Suppressor macrophage treated with lipopolysaccharide for 4 hours (primary cell): ENCODE measurements around the gene FBRS.
"Not testable (repeated sequence)": the region's sequence is repeated elsewhere in the genome, so short reads cannot be mapped to it uniquely, and the experiment has no call there.

Experiments used
- DNase-seq: peaks from one replicate; pipeline ENCODE4 v3.0.0-alpha.2; 2020

Gene FBRS

GRCh38 chr16:30657866-30658730, at the start of gene FBRS:
Gene FBRS (plus strand): TSS chr16:30658431. CDS start chr16:30659519, 1,088 bp downstream.
- DNase-seq = peak; percentile 100

- peak; percentile 13 for DNase-seq
These were observed 49.0 kb upstream of the FBRS start for GRCh38 chr16:30609002-30609925.

GRCh38 chr16:30609926-30610839, 48.0 kb upstream of the FBRS start, which contains the start of gene ZNF689:
Gene ZNF689 (minus strand): TSS chr16:30610389. CDS start chr16:30610041, 348 bp downstream.
- peak; percentile 98 for DNase-seq

GRCh38 chr16:30615358-30616091, 42.7 kb upstream of the FBRS start:
- DNase-seq = peak; percentile 74

- peak; percentile 6 for DNase-seq
These were observed 39.0 kb upstream of the FBRS start for GRCh38 chr16:30619202-30619601.

GRCh38 chr16:30619638-30620037, 38.6 kb upstream of the FBRS start:
- DNase-seq = no peak

- DNase-seq = no peak
These were observed 38.1 kb upstream of the FBRS start for GRCh38 chr16:30620169-30620568.

GRCh38 chr16:30621765-30622164, 36.5 kb upstream of the FBRS start:
- DNase-seq = no peak

- DNase-seq = no peak
These were observed 35.7 kb upstream of the FBRS start for GRCh38 chr16:30622455-30623032.

- peak; percentile 73 for DNase-seq
These were observed 34.5 kb upstream of the FBRS start for GRCh38 chr16:30623536-30624283.

GRCh38 chr16:30626236-30626635, 32.0 kb upstream of the FBRS start:
- DNase-seq = no peak

GRCh38 chr16:30628628-30629540, 29.3 kb upstream of the FBRS start:
- DNase-seq = peak; percentile 87

- DNase-seq = not testable (repeated sequence)
These were observed 25.8 kb upstream of the FBRS start for GRCh38 chr16:30632454-30632853.

- no peak for DNase-seq
These were observed 24.7 kb upstream of the FBRS start for GRCh38 chr16:30633526-30633925.

- no peak for DNase-seq
These were observed 21.6 kb upstream of the FBRS start for GRCh38 chr16:30636599-30636998.

GRCh38 chr16:30637139-30637538, 21.1 kb upstream of the FBRS start:
- DNase-seq = not testable (repeated sequence)

- DNase-seq = peak; percentile 68
These were observed 20.3 kb upstream of the FBRS start for GRCh38 chr16:30637944-30638343.

- DNase-seq = no peak
These were observed 16.8 kb upstream of the FBRS start for GRCh38 chr16:30641378-30641982.

GRCh38 chr16:30644334-30644830, 13.8 kb upstream of the FBRS start:
- DNase-seq = no peak
